Cardiac fibroblast (primary cell): Measurements from ENCODE around the gene C2CD3.
"Not testable (repeated sequence)": the region's sequence is repeated elsewhere in the genome, so short reads cannot be mapped to it uniquely, and the experiment has no call there.

Experiments
- DNase-seq, 2 donors: peaks; one replicate each; pipeline versions ENCODE4 v3.0.0 to v3.0.0-alpha.2; 2010; ENCODE audit warnings: low read depth in 2 of 2
- H3K4me3 ChIP-seq, 2 donors: replicated peaks in 1 of 2; 1 replicate in 1 of 2; 2 replicates in 1 of 2; pipeline ENCODE4 v1.5.1; 2011; ENCODE audit warnings: low read depth in 2 of 2, low read length in 2 of 2, mild to moderate bottlenecking in 2 of 2, moderate library complexity in 1 of 2
- CTCF ChIP-seq: IDR thresholded peaks from one replicate; pipeline ENCODE4 v1.5.1; 2011; ENCODE audit warnings: low read depth, mild to moderate bottlenecking, low read length, inconsistent platforms

C2CD3 gene

GRCh38 chr11:74138021-74138420 lies 32.8 kb downstream of the C2CD3 start:
- no peak for TF ChIP-seq CTCF
- no peak overlapping the region for H3K4me3 ChIP-seq
- peak in 1 of 2 donors; percentile 42 for DNase-seq

GRCh38 chr11:74135127-74135840 lies 35.5 kb downstream of the C2CD3 start:
- TF ChIP-seq CTCF, result no peak
- H3K4me3 ChIP-seq, result no peak overlapping the region
- peak in 1 of 2 donors; percentile 46 for DNase-seq

- no peak for DNase-seq
- H3K4me3 ChIP-seq, result no peak overlapping the region
- no peak for TF ChIP-seq CTCF
These were observed 36.1 kb downstream of the C2CD3 start for GRCh38 chr11:74134661-74135060.

- TF ChIP-seq CTCF, result no peak
- no peak overlapping the region for H3K4me3 ChIP-seq
- no peak for DNase-seq
These were observed 37.4 kb downstream of the C2CD3 start for GRCh38 chr11:74133436-74133835.

- TF ChIP-seq CTCF, result no peak
- no peak overlapping the region for H3K4me3 ChIP-seq
- DNase-seq, result no peak
These were observed 38.0 kb downstream of the C2CD3 start for GRCh38 chr11:74132833-74133232.

- not testable (repeated sequence) for H3K4me3 ChIP-seq, DNase-seq
These were observed 41.7 kb downstream of the C2CD3 start for GRCh38 chr11:74129121-74129520.

- DNase-seq, result peak in 1 of 2 donors; percentile 43
- no peak for TF ChIP-seq CTCF
These were observed 47.8 kb downstream of the C2CD3 start for GRCh38 chr11:74123008-74123448.

More at GRCh38 chr11:74123008-74123448, 47.8 kb downstream of the C2CD3 start:
- H3K4me3 ChIP-seq, result no peak overlapping the region
